Measurements from ENCODE around the gene AVEN. TPM values are rescaled to one million over a fixed set of nuclear protein-coding genes. Genes with fewer than 3 reads are reported as not detected.
A peak's percentile ranks its signal among the peaks of the same experiment; 100 is the strongest.

The AVEN gene, protein sequence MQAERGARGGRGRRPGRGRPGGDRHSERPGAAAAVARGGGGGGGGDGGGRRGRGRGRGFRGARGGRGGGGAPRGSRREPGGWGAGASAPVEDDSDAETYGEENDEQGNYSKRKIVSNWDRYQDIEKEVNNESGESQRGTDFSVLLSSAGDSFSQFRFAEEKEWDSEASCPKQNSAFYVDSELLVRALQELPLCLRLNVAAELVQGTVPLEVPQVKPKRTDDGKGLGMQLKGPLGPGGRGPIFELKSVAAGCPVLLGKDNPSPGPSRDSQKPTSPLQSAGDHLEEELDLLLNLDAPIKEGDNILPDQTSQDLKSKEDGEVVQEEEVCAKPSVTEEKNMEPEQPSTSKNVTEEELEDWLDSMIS
- total RNA-seq (2021), result 14.2 and 17.0 TPM in 2 replicates
- Bru-seq, nascent RNA, result percentile 60 among the genes with signal in this experiment
- percentile 51 among the genes with signal in this experiment for BruChase-seq, experiment 1, labeled RNA remaining after a 2-hour chase
- percentile 60 among the genes with signal in this experiment for BruChase-seq, experiment 2, labeled RNA remaining after a 6-hour chase
- long read RNA-seq, transcript AVEN-201 (6 exons, 1,605 nt), result major isoform, 36 of 39 reads
- long read RNA-seq, partial matches to known transcripts, result 1 of 39 reads
- long read RNA-seq, other reads (novel, unspliced or antisense), result 2 of 39 reads

GRCh38 chr15:34038871-34039789 lies at the start of gene AVEN:
Gene AVEN (minus strand): TSS chr15:34039204. CDS start chr15:34039046, 158 bp downstream.
- CTCF ChIA-PET, result no interaction called here
- DNase-seq (ENCODE audit: low spot score), result peak; percentile 60
- peak within 1 kb of the TSS; percentile 71 for H3K27ac ChIP-seq (ENCODE audit: low read depth, low read length, poor library complexity, severe bottlenecking)
- BruUV-seq (replicated peaks), result TSS peak; percentile 82
- H3K27me3 ChIP-seq (replicated peaks; ENCODE audit: insufficient read depth, low read depth, low read length, poor library complexity), result no peaks in the 10 kb centered on the region
- H3K4me1 ChIP-seq (ENCODE audit: insufficient read depth, low read length, poor library complexity, severe bottlenecking), result no peaks in the 10 kb centered on the region
- peak within 1 kb of the TSS; percentile 67 for H3K4me3 ChIP-seq (ENCODE audit: low read depth, low read length, poor library complexity, severe bottlenecking)
- POLR2A ChIA-PET (ENCODE audit: low non-redundant PET), result no interaction called here
- no peaks in the 10 kb centered on the region for H3K36me3 ChIP-seq (ENCODE audit: insufficient read depth, low read length, poor library complexity, severe bottlenecking)
- no peaks in the 10 kb centered on the region for H3K9me3 ChIP-seq (ENCODE audit: low read depth, low read length, poor library complexity, severe bottlenecking)
- intact Hi-C loops (cut with micrococcal nuclease; ENCODE audit: unreplicated experiment), result no loop called here
- TF ChIP-seq EZH2 (IDR thresholded peaks at IDR 0.05; ENCODE audit: borderline replicate concordance, low read depth, low read length, poor library complexity, severe bottlenecking) (no peak), CTCF (conservative IDR thresholded peaks at IDR 0.05; ENCODE audit: low read depth, low read length) (no peak)

DNA sequence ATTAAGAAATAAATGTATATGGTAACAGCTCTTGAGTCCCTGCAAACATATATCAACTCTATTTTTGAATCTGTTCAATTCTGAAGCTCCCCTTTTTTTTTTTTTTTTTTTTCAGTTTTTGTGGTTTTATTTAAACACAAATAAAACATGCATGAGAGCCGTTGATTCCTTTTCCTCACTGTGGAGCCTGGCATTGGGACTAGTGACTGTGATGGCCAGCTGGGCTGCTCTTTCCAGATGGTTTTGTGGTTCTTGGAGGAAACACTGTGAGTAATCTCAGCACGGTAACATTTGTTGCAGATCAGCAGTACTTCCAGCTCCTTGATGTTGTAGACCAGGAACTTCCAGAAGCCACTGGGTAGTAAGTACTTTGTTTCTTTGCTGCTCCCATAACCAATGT lies 46.7 kb upstream of the AVEN start:
- no TSS peak for BruUV-seq (replicated peaks)
- Histone ChIP-seq H3K27me3 (replicated peaks; ENCODE audit: insufficient read depth, low read depth, low read length, poor library complexity) (no peaks in the 10 kb centered on the region), H3K9me3 (ENCODE audit: low read depth, low read length, poor library complexity, severe bottlenecking) (no peaks in the 10 kb centered on the region), H3K4me3 (ENCODE audit: low read depth, low read length, poor library complexity, severe bottlenecking) (no peak overlapping the region), H3K27ac (ENCODE audit: low read depth, low read length, poor library complexity, severe bottlenecking) (no peak overlapping the region), H3K4me1 (ENCODE audit: insufficient read depth, low read length, poor library complexity, severe bottlenecking) (no peaks in the 10 kb centered on the region), H3K36me3 (ENCODE audit: insufficient read depth, low read length, poor library complexity, severe bottlenecking) (peaks cover 19% of the 10 kb centered on the region)
- intact Hi-C loops (cut with micrococcal nuclease; ENCODE audit: unreplicated experiment), result no loop called here
- no peak for DNase-seq (ENCODE audit: low spot score)
- ChIA-PET POLR2A (ENCODE audit: low non-redundant PET) (interaction anchor here (0.6 to 0.7 kb wide), 2 partner anchors 31 to 157 kb away, joined by 14 to 23 read pairs; no protein-coding TSS in a partner anchor), CTCF (no interaction called here)
- TF ChIP-seq CTCF (conservative IDR thresholded peaks at IDR 0.05; ENCODE audit: low read depth, low read length), result no peak
- TF ChIP-seq EZH2 (IDR thresholded peaks at IDR 0.05; ENCODE audit: borderline replicate concordance, low read depth, low read length, poor library complexity, severe bottlenecking), result no peak

- no peaks in the 10 kb centered on the region for H3K9me3 ChIP-seq (ENCODE audit: low read depth, low read length, poor library complexity, severe bottlenecking)
- BruUV-seq (replicated peaks), result TSS peak; percentile 68
- H3K36me3 ChIP-seq (ENCODE audit: insufficient read depth, low read length, poor library complexity, severe bottlenecking), result peaks cover 15% of the 10 kb centered on the region
- H3K4me1 ChIP-seq (ENCODE audit: insufficient read depth, low read length, poor library complexity, severe bottlenecking), result no peaks in the 10 kb centered on the region
- intact Hi-C loops (cut with micrococcal nuclease; ENCODE audit: unreplicated experiment), result no loop called here
- no peak overlapping the region for H3K4me3 ChIP-seq (ENCODE audit: low read depth, low read length, poor library complexity, severe bottlenecking)
- ChIA-PET POLR2A (ENCODE audit: low non-redundant PET) (no interaction called here), CTCF (no interaction called here)
- H3K27ac ChIP-seq (ENCODE audit: low read depth, low read length, poor library complexity, severe bottlenecking), result no peak overlapping the region
- TF ChIP-seq EZH2 (IDR thresholded peaks at IDR 0.05; ENCODE audit: borderline replicate concordance, low read depth, low read length, poor library complexity, severe bottlenecking) (no peak), CTCF (conservative IDR thresholded peaks at IDR 0.05; ENCODE audit: low read depth, low read length) (no peak)
- DNase-seq (ENCODE audit: low spot score), result no peak
- H3K27me3 ChIP-seq (replicated peaks; ENCODE audit: insufficient read depth, low read depth, low read length, poor library complexity), result no peaks in the 10 kb centered on the region
Measured at GRCh38 chr15:34084086-34084485, 45.1 kb upstream of the AVEN start.
